GM18909 (cell line): ENCODE results near the gene RBMS3.

Source experiments
- ATAC-seq: cut with Tn5 transposase; IDR thresholded peaks from one replicate; pipeline ENCODE4 v1.9.1; 2021; ENCODE audit warnings: mild to moderate bottlenecking; ENCODE audit not compliant: unreplicated experiment, poor library complexity

The RBMS3 gene

GRCh38 chr3:29416514-29416913, 135.6 kb downstream of the RBMS3 start:
- no peak for ATAC-seq

GRCh38 chr3:29420106-29420505, 139.2 kb downstream of the RBMS3 start:
- no peak for ATAC-seq

DNA sequence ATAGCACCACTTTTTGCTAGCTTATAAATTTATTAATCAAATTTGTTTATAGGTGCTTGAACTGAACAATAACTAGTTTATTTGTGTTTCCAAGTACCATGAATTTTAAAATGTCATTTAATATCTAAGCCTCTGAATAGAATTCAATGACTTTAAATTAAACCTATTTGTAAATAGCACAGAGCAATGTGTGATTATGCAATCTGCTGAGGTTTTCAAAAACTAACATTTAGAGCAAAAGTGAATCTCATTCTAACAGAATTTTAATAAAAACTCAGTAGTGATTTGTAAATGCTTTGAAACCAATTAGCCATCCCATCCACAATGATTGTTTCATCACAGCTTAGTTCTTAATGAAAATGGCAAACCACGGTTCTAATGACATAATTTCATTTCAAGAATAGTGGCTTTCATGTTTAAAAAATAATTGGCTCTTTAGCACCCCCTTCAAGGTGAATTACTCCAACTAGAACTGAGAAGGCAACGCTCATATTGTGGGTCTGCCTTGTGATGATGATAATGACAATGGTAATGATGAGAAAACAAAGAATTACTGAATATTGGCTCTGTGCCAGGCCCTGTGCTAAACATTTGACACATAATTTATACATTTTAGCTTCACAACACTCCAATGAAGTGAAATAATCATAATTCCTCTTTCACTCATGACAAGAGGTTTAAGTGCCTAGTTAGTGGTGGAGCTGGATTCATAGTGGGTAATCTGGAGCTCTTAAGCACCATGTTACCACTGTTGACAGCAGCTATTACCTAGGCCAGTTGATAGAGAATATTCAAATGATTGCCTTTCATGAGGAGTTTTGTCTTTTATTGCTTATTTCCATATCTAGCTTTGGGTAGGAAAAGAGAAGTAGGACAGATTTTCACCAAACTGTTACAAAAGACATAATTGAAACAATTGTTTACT, 145.7 kb downstream of the RBMS3 start:
- no peak for ATAC-seq

DNA sequence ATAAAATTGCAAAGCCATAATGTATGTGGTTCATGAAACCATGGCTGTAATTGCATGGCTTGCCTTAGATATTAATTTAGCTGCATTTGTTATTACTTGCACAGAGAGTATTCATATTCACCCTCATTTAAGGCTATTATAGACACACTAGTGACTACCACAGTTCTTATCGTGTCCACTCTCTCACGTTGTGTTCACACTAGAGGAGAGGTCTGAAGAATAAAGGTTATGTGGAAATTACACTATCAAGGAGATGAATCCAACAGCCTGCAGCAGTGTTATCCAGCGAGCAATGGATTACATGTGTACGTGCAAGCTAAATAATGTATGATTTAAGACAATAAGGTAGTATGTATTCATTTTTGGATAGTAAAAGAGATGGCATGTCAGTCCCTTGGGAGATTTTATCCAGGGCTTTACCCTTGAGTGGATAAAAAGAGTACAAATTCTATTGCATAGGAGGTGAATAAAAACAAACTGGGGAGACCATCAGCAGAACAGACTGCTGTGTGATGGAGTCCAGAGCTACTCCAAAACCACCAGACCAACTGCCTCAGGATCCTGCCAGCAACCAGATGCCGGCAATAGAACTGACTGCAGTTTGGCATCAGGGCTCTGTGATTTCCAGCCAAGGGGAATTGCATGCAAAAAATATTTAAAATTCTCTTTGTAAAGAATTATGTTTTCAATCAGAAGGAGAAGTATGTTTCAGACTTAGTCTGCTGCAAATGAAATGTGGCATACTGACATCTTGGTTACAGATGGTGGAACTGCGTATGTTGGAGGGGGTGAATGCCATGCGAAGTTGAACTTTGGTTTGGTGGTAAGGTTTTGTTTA, 146.6 kb downstream of the RBMS3 start:
- ATAC-seq = no peak

DNA sequence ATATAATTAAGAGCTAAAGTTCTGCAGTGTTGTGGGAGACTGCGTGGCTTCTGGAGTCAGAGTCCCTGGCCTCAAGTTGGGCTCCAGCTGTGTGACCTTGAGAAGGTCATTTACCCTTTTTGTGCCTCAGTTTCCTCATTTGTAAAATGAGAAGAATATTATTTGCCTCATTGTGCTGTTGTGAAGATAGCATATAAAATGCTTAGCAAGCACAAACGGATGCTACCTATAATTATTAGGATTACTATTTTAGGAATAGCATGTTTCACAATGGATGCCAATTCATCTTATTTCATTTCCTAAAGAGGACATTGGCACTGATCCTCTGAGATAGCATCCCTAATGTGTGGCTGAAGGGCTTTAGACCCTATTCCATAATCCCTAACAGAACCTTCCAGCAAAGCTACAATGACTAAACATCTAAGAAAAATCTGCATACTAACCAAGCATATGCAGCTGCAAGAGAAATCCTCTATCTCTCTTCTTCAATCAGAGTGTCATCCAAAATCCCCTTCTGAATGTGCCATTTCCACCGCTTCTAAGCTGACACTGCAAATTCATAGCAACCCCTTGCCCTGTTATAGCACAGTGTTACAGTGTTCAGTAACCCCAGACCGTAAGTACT, 148.3 kb downstream of the RBMS3 start:
- no peak for ATAC-seq

GRCh38 chr3:29430558-29430971, 149.7 kb downstream of the RBMS3 start:
- ATAC-seq = no peak

DNA sequence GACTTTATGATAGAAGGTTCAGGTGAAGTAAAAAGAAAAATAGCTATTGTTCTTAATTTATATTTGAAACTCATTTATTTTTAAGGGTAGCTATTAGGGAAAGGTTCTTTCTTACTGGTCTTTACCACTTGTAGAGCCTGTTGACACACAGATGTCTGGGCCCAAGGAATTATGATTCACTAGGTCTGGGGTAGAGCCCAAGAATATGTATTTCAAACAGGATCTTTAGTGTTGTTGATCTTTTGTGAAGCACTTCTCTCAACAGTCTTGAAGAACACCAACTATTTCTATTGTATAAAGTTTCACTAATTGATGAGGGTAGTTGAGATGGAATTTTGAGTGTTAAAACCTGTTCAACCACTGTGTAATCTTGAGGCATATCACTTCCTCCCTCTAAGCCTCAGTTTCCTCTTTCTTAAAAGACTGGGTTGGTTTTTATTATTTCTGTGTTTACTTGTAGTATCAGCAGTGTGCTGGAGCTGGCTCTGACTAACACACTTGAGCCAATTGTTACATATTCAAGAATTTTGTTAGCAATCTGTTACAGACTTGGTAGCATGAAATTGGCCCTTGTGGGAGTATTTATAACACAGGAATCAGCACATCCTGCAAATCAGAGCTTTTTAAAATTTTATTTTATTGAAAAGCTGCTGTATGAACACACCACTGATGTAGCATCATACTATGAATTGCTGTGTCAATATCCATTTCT, 155.9 kb downstream of the RBMS3 start:
- ATAC-seq = no peak

DNA sequence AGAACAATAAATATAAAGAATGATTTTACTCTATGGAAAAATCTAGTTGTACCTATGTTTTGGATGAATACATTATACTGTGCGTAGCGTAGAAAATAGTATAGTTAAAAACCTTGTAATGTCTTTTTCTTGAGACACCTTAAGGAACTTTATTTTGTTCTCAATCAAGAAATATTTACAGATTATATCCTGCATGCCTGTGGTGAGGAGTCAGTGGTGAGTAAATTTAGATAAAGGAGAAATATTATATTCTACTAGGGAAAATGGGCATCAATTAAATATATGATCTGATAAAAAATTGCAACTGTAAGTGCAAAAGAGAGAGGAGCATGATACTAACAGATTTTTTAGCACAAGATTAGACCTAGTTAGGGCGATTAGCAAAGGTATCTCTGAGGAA, 157.7 kb downstream of the RBMS3 start:
- no peak for ATAC-seq

DNA sequence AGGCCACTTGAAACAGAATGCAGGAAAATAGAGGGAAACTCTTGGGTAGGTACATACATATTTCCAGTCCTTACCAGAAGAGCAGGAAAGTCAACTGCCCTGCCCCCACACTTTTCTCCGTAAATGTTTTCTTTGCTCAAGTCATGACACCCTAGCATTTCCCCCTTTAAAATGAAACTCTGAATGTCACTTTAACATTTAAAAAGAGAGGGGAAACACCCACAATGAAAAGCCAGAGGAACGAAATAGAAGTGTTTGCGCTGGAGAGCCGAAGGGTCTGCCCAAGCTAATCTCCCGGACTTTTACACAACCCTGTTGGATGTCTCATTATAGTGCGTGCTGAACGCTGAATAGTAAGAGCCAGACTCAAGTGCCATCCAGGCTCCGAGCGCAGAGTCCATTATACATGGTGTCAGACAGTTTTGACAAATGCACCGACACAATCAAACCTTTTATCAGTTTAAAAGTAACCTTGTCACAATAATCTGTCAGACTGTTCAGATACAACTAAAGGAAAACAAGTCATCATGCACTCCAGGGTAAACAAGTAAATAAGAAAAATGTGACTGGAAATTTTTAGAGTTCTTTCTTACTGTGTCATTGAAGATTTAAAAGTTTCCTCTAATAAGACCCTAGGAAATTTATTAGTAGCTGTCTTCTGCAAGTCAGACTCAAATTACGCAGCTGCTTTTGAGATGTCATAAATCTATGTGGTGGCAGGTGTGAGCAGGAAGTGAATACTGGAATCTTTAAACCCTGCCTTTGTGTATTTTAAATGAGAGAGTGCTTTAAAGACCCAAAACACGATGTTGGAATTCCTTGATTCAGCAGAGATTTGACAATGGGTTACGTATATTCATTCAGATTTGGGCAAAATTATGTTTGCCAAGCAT, 159.8 kb downstream of the RBMS3 start:
- ATAC-seq = no peak

GRCh38 chr3:29441422-29441821, 160.6 kb downstream of the RBMS3 start:
- no peak for ATAC-seq

DNA sequence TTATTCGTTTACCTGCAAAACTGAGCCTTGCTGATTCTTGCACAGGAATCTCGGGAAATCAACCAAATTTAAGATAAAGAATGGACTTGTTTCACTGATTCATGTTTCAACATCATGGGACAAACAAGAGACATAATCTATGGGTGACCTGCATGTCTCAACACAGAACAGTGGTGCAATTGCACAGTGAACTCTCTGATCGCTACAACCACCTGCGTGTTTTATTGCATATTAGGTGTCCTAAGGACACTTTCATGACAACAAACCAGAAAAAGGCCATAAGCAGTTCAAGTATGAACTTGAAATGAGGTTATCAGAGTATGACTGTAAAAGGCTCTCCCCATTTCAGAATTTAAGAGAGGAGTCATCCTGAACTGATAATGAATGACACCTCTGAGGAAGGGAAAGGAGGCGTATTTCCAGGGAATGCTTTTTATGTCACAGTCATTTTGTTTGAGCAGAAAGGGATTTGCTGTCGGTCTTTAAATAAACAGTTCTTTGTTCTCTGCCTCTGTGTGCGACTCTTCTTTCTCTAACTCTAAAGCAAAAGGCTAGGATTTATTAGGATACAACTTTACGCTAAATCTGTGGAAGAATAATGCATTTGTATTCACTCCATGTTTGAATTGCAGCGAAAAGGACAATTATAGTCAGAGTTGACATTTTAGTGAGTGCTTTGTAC, 167.2 kb downstream of the RBMS3 start:
- no peak for ATAC-seq

- ATAC-seq = no peak
Observed at GRCh38 chr3:29451920-29452319, 171.0 kb downstream of the RBMS3 start.

DNA sequence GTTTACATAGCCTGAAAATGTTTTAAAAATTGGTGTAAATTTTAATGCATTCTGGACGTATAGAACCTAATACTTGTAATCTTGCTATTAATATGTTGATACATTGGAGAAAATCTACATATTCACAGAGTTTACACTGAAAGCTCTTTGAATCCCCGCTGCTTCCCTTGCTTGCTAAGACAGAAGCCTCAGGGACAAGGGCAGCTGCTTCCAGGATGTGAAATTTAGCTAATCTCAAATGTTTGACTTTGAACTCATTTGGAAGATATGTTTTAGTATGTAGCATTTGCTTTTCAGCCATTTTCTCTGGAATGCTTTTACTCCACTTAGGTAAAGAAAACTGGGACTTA, 172.0 kb downstream of the RBMS3 start:
- ATAC-seq = no peak

GRCh38 chr3:29453284-29454001, 172.6 kb downstream of the RBMS3 start:
- ATAC-seq = no peak

GRCh38 chr3:29454161-29454611, 173.3 kb downstream of the RBMS3 start:
- ATAC-seq = no peak

DNA sequence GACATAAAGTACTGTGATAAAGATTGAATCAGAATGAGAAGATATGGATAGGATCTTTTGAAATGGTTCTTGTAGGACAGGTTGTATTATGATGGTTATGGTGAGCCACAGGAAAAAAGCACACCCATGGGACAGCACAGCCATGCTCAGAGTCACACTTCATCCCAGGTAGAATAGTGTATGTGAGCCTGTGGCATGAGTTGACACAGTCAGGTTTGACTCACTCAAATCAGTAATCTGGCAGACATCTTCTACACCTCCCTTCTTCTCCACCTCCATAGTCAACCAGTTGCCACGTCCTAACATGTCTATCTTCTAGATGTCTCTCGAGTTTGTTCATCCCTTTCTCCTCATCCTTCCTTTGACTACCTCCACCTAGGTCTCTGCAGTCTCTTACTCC, 176.0 kb downstream of the RBMS3 start:
- no peak for ATAC-seq

DNA sequence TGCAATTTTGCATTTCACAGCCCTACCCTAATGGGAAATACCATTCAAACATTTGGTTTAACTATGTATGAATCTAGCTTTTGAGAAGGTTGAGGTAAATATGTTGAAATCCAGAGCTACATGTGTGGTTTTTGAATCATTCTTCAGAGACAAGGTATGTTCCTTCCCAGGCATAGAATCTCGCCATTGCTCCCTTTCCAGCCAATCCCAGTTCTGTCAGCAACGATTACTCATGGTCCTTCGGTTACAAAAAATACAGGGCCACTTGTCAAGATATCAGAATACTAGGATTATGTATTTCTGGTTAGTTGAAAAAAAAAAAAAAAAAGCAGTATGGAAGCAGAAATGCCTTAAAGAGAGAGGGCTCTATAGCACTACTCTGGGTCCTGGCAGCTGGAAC, 182.4 kb downstream of the RBMS3 start:
- no peak for ATAC-seq

GRCh38 chr3:29465836-29466235, 185.0 kb downstream of the RBMS3 start:
- no peak for ATAC-seq
